HepG2 (cell line): Measurements from ENCODE around the gene ERP27.

Source experiments
- CREM ChIP-seq, 2 experiments: sonication (generic) in 1 of 2; formaldehyde crosslinking in 1 of 2; IDR thresholded peaks; 2 replicates each; pipeline versions ENCODE4 v1.4.0 to v1.6.1; 2016 to 2020; ENCODE audit warnings: antibody characterized with exemption in 1 of 2, mild to moderate bottlenecking in 1 of 2, missing genetic modification reagents in 1 of 2
- CTCF ChIP-seq: sonication (generic); formaldehyde crosslinking; IDR thresholded peaks from 2 replicates; pipeline ENCODE4 v1.5.0; 2020; ENCODE audit warnings: mild to moderate bottlenecking, missing genetic modification reagents, moderate library complexity
- DR1 ChIP-seq: sonication (generic); formaldehyde crosslinking; IDR thresholded peaks from 2 replicates; pipeline ENCODE4 v1.8.0; 2021; ENCODE audit warnings: mild to moderate bottlenecking, missing genetic modification reagents, inconsistent platforms
- KDM3A ChIP-seq: IDR thresholded peaks from 2 replicates; pipeline ENCODE4 v1.6.1; 2018; ENCODE audit warnings: low read depth, missing compliant biosample characterization
- MED13 ChIP-seq: sonication (generic); formaldehyde crosslinking; IDR thresholded peaks from 2 replicates; pipeline ENCODE4 v1.5.0; 2020; ENCODE audit warnings: missing genetic modification reagents
- PHF21A ChIP-seq: sonication (generic); formaldehyde crosslinking; IDR thresholded peaks from 2 replicates; pipeline ENCODE4 v1.5.0; 2020; ENCODE audit warnings: mild to moderate bottlenecking, missing genetic modification reagents
- POLR2AphosphoS5 ChIP-seq: IDR thresholded peaks from 2 replicates; pipeline ENCODE4 v1.6.1; 2012; ENCODE audit warnings: low read depth, low read length
- SP1 ChIP-seq, 2 experiments: fragments of 450-650 bp in 1 of 2; sonication (generic) in 1 of 2; formaldehyde crosslinking in 1 of 2; IDR thresholded peaks; 2 replicates each; pipeline versions ENCODE4 v1.4.0 to v1.6.1; 2016 to 2020; ENCODE audit warnings: missing genetic modification reagents in 1 of 2
- ZBTB44 ChIP-seq: sonication (generic); formaldehyde crosslinking; IDR thresholded peaks from 2 replicates; pipeline ENCODE4 v1.4.0; 2020; ENCODE audit warnings: missing genetic modification reagents
- ZNF318 ChIP-seq: sonication (generic); formaldehyde crosslinking; IDR thresholded peaks from 2 replicates; pipeline ENCODE4 v1.4.0; 2020; ENCODE audit warnings: mild to moderate bottlenecking, missing genetic modification reagents
- ZNF530 ChIP-seq: sonication (generic); formaldehyde crosslinking; IDR thresholded peaks from 2 replicates; pipeline ENCODE4 v1.5.0; 2020; ENCODE audit warnings: low read depth, mild to moderate bottlenecking, missing genetic modification reagents
- ZNF569 ChIP-seq: sonication (generic); formaldehyde crosslinking; IDR thresholded peaks from 2 replicates; pipeline ENCODE4 v1.5.0; 2020; ENCODE audit warnings: mild to moderate bottlenecking, missing genetic modification reagents, moderate library complexity, borderline replicate concordance
- ZNF580 ChIP-seq: IDR thresholded peaks from 2 replicates; pipeline ENCODE4 v1.6.1; 2016; ENCODE audit warnings: low read depth, borderline replicate concordance

- TF ChIP-seq ZBTB44 (CRISPR knock-in tag) (no peak), ZNF569 (CRISPR knock-in tag) (no peak), KDM3A (CRISPR knock-in tag) (no peak), CTCF (CRISPR knock-in tag) (no peak), DR1 (no peak), ZNF580 (CRISPR knock-in tag) (no peak), SP1 (IDR thresholded peaks at IDR 0.05) (no peak), SP1 (CRISPR knock-in tag; IDR thresholded peaks at IDR 0.05) (no peak), PHF21A (no peak), ZNF318 (CRISPR knock-in tag) (no peak), ZNF530 (no peak), CREM (IDR thresholded peaks at IDR 0.05) (no peak), CREM (CRISPR knock-in tag; IDR thresholded peaks at IDR 0.05) (no peak), POLR2AphosphoS5 (no peak), MED13 (no peak)
Observed at GRCh38 chr12:14960548-14961465, 22.5 kb upstream of the ERP27 start.
